GM23338 (cell line): ENCODE measurements around the gene ZNF892. TPM values are rescaled to one million over a fixed set of nuclear protein-coding genes. Genes with fewer than 3 reads are reported as not detected.

Experiments used
- ATAC-seq: fragments of 200-7000 bp; cut with Tn5 transposase; 3 replicates; pipeline ENCODE4 v1.9.1; 2020
- DNase-seq: peaks from one replicate; pipeline ENCODE4 v3.0.0-alpha.2; 2015; ENCODE audit warnings: low spot score
- H2AFZ ChIP-seq: fragments of 200-600 bp; sonication (generic); 2 replicates; pipeline ENCODE4 v1.8.0; 2016; ENCODE audit warnings: antibody characterized with exemption, mild to moderate bottlenecking, moderate library complexity
- H3F3A ChIP-seq: fragments of 200-600 bp; sonication (generic); replicated peaks from 2 replicates; pipeline ENCODE4 v1.8.0; 2017; ENCODE audit warnings: antibody characterized with exemption, mixed run types, low read depth
- H3K27ac ChIP-seq: fragments of 200-600 bp; sonication (generic); 2 replicates; pipeline ENCODE4 v1.6.1; 2016; ENCODE audit warnings: low read depth
- H3K27me3 ChIP-seq: fragments of 200-600 bp; sonication (generic); 2 replicates; pipeline ENCODE4 v1.8.0; 2016; ENCODE audit warnings: mild to moderate bottlenecking, mixed run types, moderate library complexity; ENCODE audit not compliant: insufficient read depth
- H3K36me3 ChIP-seq: fragments of 200-600 bp; sonication (generic); 2 replicates; pipeline ENCODE4 v1.8.0; 2016; ENCODE audit warnings: mild to moderate bottlenecking; ENCODE audit not compliant: insufficient read depth
- H3K4me1 ChIP-seq: fragments of 200-600 bp; sonication (generic); 2 replicates; pipeline ENCODE4 v1.8.0; 2016; ENCODE audit warnings: mild to moderate bottlenecking, moderate library complexity; ENCODE audit not compliant: insufficient read depth
- H3K4me2 ChIP-seq: fragments of 200-600 bp; sonication (generic); 2 replicates; pipeline ENCODE4 v1.7.1; 2017; ENCODE audit warnings: mixed run types
- H3K4me3 ChIP-seq: fragments of 200-600 bp; sonication (generic); 2 replicates; pipeline ENCODE4 v1.6.1; 2016; ENCODE audit warnings: mixed run types
- H3K79me2 ChIP-seq: fragments of 200-600 bp; sonication (generic); replicated peaks from 2 replicates; pipeline ENCODE4 v1.8.0; 2017; ENCODE audit warnings: mild to moderate bottlenecking; ENCODE audit not compliant: insufficient read depth
- H3K9me2 ChIP-seq: fragments of 200-600 bp; sonication (generic); 2 replicates; pipeline ENCODE4 v1.8.0; 2017; ENCODE audit not compliant: insufficient read depth
- H4K20me1 ChIP-seq: fragments of 200-600 bp; sonication (generic); replicated peaks from 2 replicates; pipeline ENCODE4 v1.8.0; 2017; ENCODE audit warnings: mild to moderate bottlenecking; ENCODE audit not compliant: insufficient read depth
- H3K27ac Mint-ChIP-seq: 2 replicates; pipeline ENCODE4 v1.8.0; 2020; ENCODE audit warnings: inconsistent platforms, mild to moderate bottlenecking, moderate library complexity, mixed read lengths
- H3K27me3 Mint-ChIP-seq: 3 replicates; pipeline ENCODE4 v1.8.0; 2022; ENCODE audit warnings: low read depth, mild to moderate bottlenecking, moderate library complexity, mixed read lengths, inconsistent platforms; ENCODE audit not compliant: insufficient read depth, poor library complexity
- H3K36me3 Mint-ChIP-seq: 3 replicates; pipeline ENCODE4 v1.8.0; 2021; ENCODE audit warnings: low read depth, mild to moderate bottlenecking, inconsistent platforms, moderate library complexity, mixed read lengths
- H3K4me1 Mint-ChIP-seq: 3 replicates; pipeline ENCODE4 v1.8.0; 2020; ENCODE audit warnings: mild to moderate bottlenecking, inconsistent platforms, mixed read lengths
- H3K4me3 Mint-ChIP-seq: 3 replicates; pipeline ENCODE4 v1.8.0; 2021; ENCODE audit warnings: moderate library complexity, mild to moderate bottlenecking, inconsistent platforms, mixed read lengths
- H3K9me3 Mint-ChIP-seq: 3 replicates; pipeline ENCODE4 v1.8.0; 2020; ENCODE audit warnings: moderate library complexity, mild to moderate bottlenecking, inconsistent platforms, mixed read lengths
- CTCF ChIP-seq, 2 experiments: fragments of 200-600 bp in 1 of 2; sonication (generic) in 1 of 2; conservative IDR thresholded peaks; 2 replicates each; pipeline versions ENCODE4 v1.5.1 to v1.6.1; 2016 to 2017; ENCODE audit warnings: antibody characterized with exemption in 2 of 2, low read depth in 2 of 2, mild to moderate bottlenecking in 2 of 2, moderate library complexity in 1 of 2
- ETS1 ChIP-seq: IDR thresholded peaks from 2 replicates; pipeline ENCODE4 v1.6.1; 2016; ENCODE audit warnings: antibody characterized with exemption
- EZH2phosphoT487 ChIP-seq: fragments of 200-600 bp; sonication (generic); IDR thresholded peaks from one replicate; pipeline ENCODE4 v1.8.1; 2018; ENCODE audit warnings: antibody characterized with exemption; ENCODE audit not compliant: unreplicated experiment
- JUNB ChIP-seq: IDR thresholded peaks from one replicate; pipeline ENCODE4 v1.6.1; 2016; ENCODE audit warnings: antibody characterized with exemption; ENCODE audit not compliant: unreplicated experiment
- NANOG ChIP-seq: IDR thresholded peaks from 2 replicates; pipeline ENCODE4 v1.6.1; 2016; ENCODE audit warnings: antibody characterized with exemption, borderline replicate concordance
- POLR2AphosphoS5 ChIP-seq: IDR thresholded peaks from 2 replicates; pipeline ENCODE4 v1.6.1; 2016; ENCODE audit warnings: antibody characterized with exemption, low read depth
- REST ChIP-seq: IDR thresholded peaks from one replicate; pipeline ENCODE4 v1.6.1; 2018; ENCODE audit warnings: antibody characterized with exemption; ENCODE audit not compliant: unreplicated experiment
- ZNF331 ChIP-seq: fragments of 250-450 bp; sonication (Bioruptor Pico); IDR thresholded peaks from 2 replicates; pipeline ENCODE4 v1.5.0; 2020; ENCODE audit warnings: low read depth, mild to moderate bottlenecking, moderate library complexity
- ZNF462 ChIP-seq: fragments of 250-450 bp; sonication (Bioruptor Pico); IDR thresholded peaks from 2 replicates; pipeline ENCODE4 v1.5.0; 2020; ENCODE audit warnings: mild to moderate bottlenecking, moderate library complexity
- polyA plus RNA-seq: library from polyadenylated mRNA; unstranded; fragments of >200 nt; fragmentation: Nextera tagmentation; extraction: Ambion mirVana; gene quantifications from 2 replicates; pipeline ENCODE4 v1.2.1, GENCODE V29; 2016
- total RNA-seq: library from RNA; depleted of rRNA; stranded (reverse); fragments of >200 nt; shearing (Covaris generic); gene quantifications from 2 replicates; pipeline ENCODE4 v1.2.3, GENCODE V29; 2014

The ZNF892 gene
- total and polyA plus RNA-seq, 2 experiments from 2014 or later: 2.2 to 17.9 TPM

- no peak for TF ChIP-seq CTCF (conservative IDR thresholded peaks at IDR 0.05; ENCODE audit: low read depth in 2 of 2)
- TF ChIP-seq ZNF462 (CRISPR knock-in tag): no peak
- no peak for TF ChIP-seq ETS1
These were observed 47.5 kb upstream of the ZNF892 start, which contains the start of gene ZNF514 (continued) for GRCh38 chr2:95159690-95160449.

GRCh38 chr2:95165030-95165370 lies 42.3 kb upstream of the ZNF892 start:
- Mint-ChIP-seq H3K9me3 (peaks cover 3% of the 10 kb centered on the region; the same call in 2 of the 3 replicates), H3K4me3 (peak overlapping the region; percentile 95), H3K27ac (peak overlapping the region; percentile 98), H3K36me3 (peaks cover 2% of the 10 kb centered on the region; the same call in 1 of the 3 replicates), H3K4me1 (peaks cover 15% of the 10 kb centered on the region), H3K27me3 (peaks cover 11% of the 10 kb centered on the region)
- H3K36me3 ChIP-seq: no peaks in the 10 kb centered on the region
- H3K27ac ChIP-seq: peak overlapping the region; percentile 83
- H3K79me2 ChIP-seq: peaks cover 25% of the 10 kb centered on the region
- peak overlapping the region; percentile 91 for H3K4me3 ChIP-seq
- peaks cover 3% of the 10 kb centered on the region; the same call in 1 of the 2 replicates for H4K20me1 ChIP-seq
- peaks cover 10% of the 10 kb centered on the region; the same call in 1 of the 2 replicates for H3K27me3 ChIP-seq
- H3K9me2 ChIP-seq: no peaks in the 10 kb centered on the region
- H3K4me2 ChIP-seq: peak overlapping the region; percentile 97
- ATAC-seq (peak; percentile 40), DNase-seq (no peak)
- H3K4me1 ChIP-seq: peaks cover 13% of the 10 kb centered on the region
- 0 out of 2 replicates have a peak, but pooled peaks cover 4% of the 10 kb centered on the region for H3F3A ChIP-seq
- H2AFZ ChIP-seq: peak overlapping the region; percentile 84
- no peak for TF ChIP-seq POLR2AphosphoS5
- no peak for TF ChIP-seq NANOG
- no peak for TF ChIP-seq ETS1
- TF ChIP-seq JUNB: no peak
- no peak for TF ChIP-seq ZNF331 (CRISPR knock-in tag)
- no peak for TF ChIP-seq REST
- no peak for TF ChIP-seq EZH2phosphoT487
